Measurements from ENCODE around the gene ZNF557.

DNA sequence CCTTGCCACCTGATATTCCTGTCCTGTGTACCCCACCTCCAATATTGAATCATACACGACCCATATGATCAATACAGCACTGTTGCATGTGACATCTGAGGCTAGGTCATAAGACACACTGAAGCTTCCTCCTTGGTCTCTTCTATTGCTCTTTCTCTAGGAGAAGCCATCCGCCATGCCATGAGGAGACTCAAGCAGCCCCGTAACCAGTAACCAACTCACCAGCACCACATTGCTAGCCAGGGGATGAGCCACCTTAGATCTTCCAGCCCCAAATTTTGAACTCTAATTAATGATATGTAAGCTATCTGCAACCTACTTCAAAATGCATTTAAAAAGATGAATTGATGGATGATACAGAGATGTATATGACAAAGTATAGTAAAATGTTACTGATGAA is 28.6 kb downstream of the ZNF557 start:
- TF ChIP-seq, protein P1, sequence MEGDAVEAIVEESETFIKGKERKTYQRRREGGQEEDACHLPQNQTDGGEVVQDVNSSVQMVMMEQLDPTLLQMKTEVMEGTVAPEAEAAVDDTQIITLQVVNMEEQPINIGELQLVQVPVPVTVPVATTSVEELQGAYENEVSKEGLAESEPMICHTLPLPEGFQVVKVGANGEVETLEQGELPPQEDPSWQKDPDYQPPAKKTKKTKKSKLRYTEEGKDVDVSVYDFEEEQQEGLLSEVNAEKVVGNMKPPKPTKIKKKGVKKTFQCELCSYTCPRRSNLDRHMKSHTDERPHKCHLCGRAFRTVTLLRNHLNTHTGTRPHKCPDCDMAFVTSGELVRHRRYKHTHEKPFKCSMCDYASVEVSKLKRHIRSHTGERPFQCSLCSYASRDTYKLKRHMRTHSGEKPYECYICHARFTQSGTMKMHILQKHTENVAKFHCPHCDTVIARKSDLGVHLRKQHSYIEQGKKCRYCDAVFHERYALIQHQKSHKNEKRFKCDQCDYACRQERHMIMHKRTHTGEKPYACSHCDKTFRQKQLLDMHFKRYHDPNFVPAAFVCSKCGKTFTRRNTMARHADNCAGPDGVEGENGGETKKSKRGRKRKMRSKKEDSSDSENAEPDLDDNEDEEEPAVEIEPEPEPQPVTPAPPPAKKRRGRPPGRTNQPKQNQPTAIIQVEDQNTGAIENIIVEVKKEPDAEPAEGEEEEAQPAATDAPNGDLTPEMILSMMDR (IDR thresholded peaks at IDR 0.05 in 4 of 5, conservative IDR thresholded peaks at IDR 0.05 in 1 of 5), result no peak
- no peak for TF ChIP-seq POLR2A (IDR thresholded peaks at IDR 0.05)

All from gastrocnemius medialis (tissue), 4 donors.